HepG2 (cell line): ENCODE results near the gene CLDN15. TPM values are rescaled to one million over a fixed set of nuclear protein-coding genes. Genes with fewer than 3 reads are reported as not detected.

Source experiments
- ATAC-seq: fragments of 200-7000 bp; cut with Tn5 transposase; 3 replicates; pipeline ENCODE4 v1.9.1; 2020; ENCODE audit warnings: mild to moderate bottlenecking, moderate library complexity
- BruUV-seq: library from RNA; stranded (reverse); fragments of 400-500 nt; replicated peaks from 2 replicates; lab custom pipeline; 2021; lab: Mats Ljungman, UMichigan
- CTCF ChIA-PET: fragments of 300-600 bp; formaldehyde crosslinking; extraction: SDS; loops from one replicate; lab custom pipeline; 2021; ENCODE audit warnings: low total read pairs, inconsistent platforms, low intra/inter-chr PET ratio; lab: Yijun Ruan, JAX
- POLR2A ChIA-PET: fragments of 350-600 bp; sonication (Branson Sonifier 250); formaldehyde crosslinking; loops from one replicate; lab custom pipeline; 2020; ENCODE audit warnings: antibody characterized with exemption, inconsistent platforms; lab: Yijun Ruan, JAX
- DNase-seq: peaks from one replicate; pipeline ENCODE4 v3.0.0-alpha.2; 2015; ENCODE audit warnings: low spot score
- FAIRE-seq: peaks from 3 replicates; lab custom pipeline; 2011; peaks lifted over from hg19 to GRCh38; lab: Jason Lieb, UNC
- H2AFZ ChIP-seq: one replicate; pipeline ENCODE4 v1.6.1; 2011; ENCODE audit warnings: low read length, inconsistent platforms
- H3K27ac ChIP-seq: fragments of 300-600 bp; 3 replicates; pipeline ENCODE4 v1.8.0; 2011; ENCODE audit warnings: mixed run types, mild to moderate bottlenecking, mixed read lengths, low read length, inconsistent platforms; ENCODE audit not compliant: insufficient read depth; ENCODE audit errors: extremely low read length
- H3K27me3 ChIP-seq, 2 experiments: fragments of 200-600 bp in 1 of 2; 2 replicates in 1 of 2; 3 replicates in 1 of 2; pipeline versions ENCODE4 v1.6.0 to v1.8.0; 2011; ENCODE audit warnings: low read length in 2 of 2, mild to moderate bottlenecking in 2 of 2, moderate library complexity in 2 of 2, inconsistent platforms in 1 of 2; ENCODE audit not compliant: insufficient read depth in 2 of 2, control insufficient read depth in 1 of 2
- H3K36me3 ChIP-seq, 2 experiments: fragments of 200-600 bp in 1 of 2; replicated peaks in 1 of 2; 2 replicates in 1 of 2; 3 replicates in 1 of 2; pipeline versions ENCODE4 v1.5.1 to v1.8.0; 2011; ENCODE audit warnings: low read length in 2 of 2, inconsistent platforms in 1 of 2; ENCODE audit not compliant: insufficient read depth in 2 of 2, control insufficient read depth in 1 of 2
- H3K4me1 ChIP-seq: 2 replicates; pipeline ENCODE4 v1.5.1; 2012; ENCODE audit warnings: low read length, inconsistent platforms; ENCODE audit not compliant: insufficient read depth
- H3K4me2 ChIP-seq: 2 replicates; pipeline ENCODE4 v1.6.0; 2011; ENCODE audit warnings: low read depth, low read length, inconsistent platforms
- H3K4me3 ChIP-seq, 3 experiments: fragments of 200-600 bp in 1 of 3; sonication (generic), shearing (Covaris generic) in 1 of 3; replicated peaks in 1 of 3; 2 replicates each; pipeline ENCODE4 v1.5.1; 2011 to 2016; ENCODE audit warnings: low read length in 3 of 3, inconsistent platforms in 2 of 3, low read depth in 2 of 3, mild to moderate bottlenecking in 2 of 3, control low read depth in 1 of 3, mixed read lengths in 1 of 3; ENCODE audit not compliant: insufficient read depth in 1 of 3
- H3K79me2 ChIP-seq: one replicate; pipeline ENCODE4 v1.6.1; 2011; ENCODE audit warnings: low read length, inconsistent platforms; ENCODE audit not compliant: insufficient read depth
- H3K9ac ChIP-seq: 2 replicates; pipeline ENCODE4 v1.6.0; 2011; ENCODE audit warnings: mild to moderate bottlenecking, low read depth, low read length, inconsistent platforms; ENCODE audit not compliant: insufficient read depth
- H3K9me3 ChIP-seq: 2 replicates; pipeline ENCODE4 v1.5.1; 2012; ENCODE audit warnings: mild to moderate bottlenecking, low read length
- H4K20me1 ChIP-seq: 2 replicates; pipeline ENCODE4 v1.6.0; 2011; ENCODE audit warnings: inconsistent platforms, mild to moderate bottlenecking, low read length, moderate library complexity; ENCODE audit not compliant: insufficient read depth
- AKNA ChIP-seq: sonication (generic); formaldehyde crosslinking; IDR thresholded peaks from 2 replicates; pipeline ENCODE4 v1.4.0; 2020; ENCODE audit warnings: missing genetic modification reagents, borderline replicate concordance
- CHD4 ChIP-seq: fragments of 200-600 bp; sonication (generic); IDR thresholded peaks from 2 replicates; pipeline ENCODE4 v1.7.0; 2017; ENCODE audit warnings: mild to moderate bottlenecking, low read length, borderline replicate concordance
- CSRNP2 ChIP-seq: sonication (generic); formaldehyde crosslinking; conservative IDR thresholded peaks from 2 replicates; pipeline ENCODE4 v1.8.0; 2022; ENCODE audit warnings: low read depth, missing genetic modification reagents
- TEAD3 ChIP-seq: optimal IDR thresholded peaks from 2 replicates; pipeline ENCODE3; 2016; ENCODE audit warnings: borderline replicate concordance
- THAP8 ChIP-seq: sonication (generic); formaldehyde crosslinking; IDR thresholded peaks from 2 replicates; pipeline ENCODE4 v1.5.1; 2020; ENCODE audit warnings: missing genetic modification reagents, mild to moderate bottlenecking, borderline replicate concordance
- ZBTB42 ChIP-seq: sonication (generic); formaldehyde crosslinking; IDR thresholded peaks from 2 replicates; pipeline ENCODE4 v1.5.0; 2020; ENCODE audit warnings: mild to moderate bottlenecking, missing genetic modification reagents
- WGBS: methylation state at CpG from one replicate; pipeline ENCODE4 v1.1.6; 2017; ENCODE audit warnings: low lambda C conversion rate; 5-methylcytosine and 5-hydroxymethylcytosine counted together
- in situ Hi-C: cut with HindIII; loops from 2 replicates; pipeline ENCODE4 v1.10.0; 2017; ENCODE audit warnings: low pct_unique_long_range_greater_than_20kb; ENCODE audit not compliant: extremely low pct_ligation_motif_present
- intact Hi-C: fragments of 100-400 bp; cut with micrococcal nuclease; formaldehyde crosslinking; loops from one replicate; pipeline ENCODE4 v1.10.0; 2022; ENCODE audit not compliant: unreplicated experiment
- polyA plus RNA-seq, 8 experiments: library from polyadenylated mRNA; depleted of rRNA in 3 of 8; stranded (reverse) in 7 of 8; unstranded in 1 of 8; fragments of >200 nt; fragmentation: Illumina TruSeq in 4 of 8; extraction: Trizol in 4 of 8; gene quantifications; 2 replicates each; pipeline versions ENCODE4 v1.2.1 to v1.2.3, GENCODE V29; 2011 to 2016; ENCODE audit warnings: low read depth in 4 of 8, missing spikeins in 1 of 8, mixed read lengths in 1 of 8; ENCODE audit not compliant: insufficient read depth in 1 of 8
- total RNA-seq, 5 experiments: library from RNA; depleted of rRNA; stranded (reverse); fragments of >200 nt; fragmentation: Illumina TruSeq; extraction: Trizol; gene quantifications; 2 replicates each; pipeline ENCODE4 v1.2.3, GENCODE V29; 2016; ENCODE audit warnings: low read depth in 1 of 5

Gene CLDN15
- total and polyA plus RNA-seq, 2 of the 13 experiments (the other 11 are each of a cell fraction or from before 2014, with no cell fraction given): 7.1 to 17.8 TPM

GRCh38 chr7:101226721-101227120 lies 10.9 kb downstream of the CLDN15 start (continued):
- no peak for TF ChIP-seq AKNA (CRISPR knock-in tag)
- no peak for TF ChIP-seq CHD4
- no peak for TF ChIP-seq CSRNP2 (CRISPR knock-in tag)

- ChIA-PET CTCF (no interaction called here), POLR2A (interaction anchor here (0.6 kb wide), 1 partner anchor 39 kb away, joined by 3 read pairs; no protein-coding TSS in a partner anchor)
- no peak for FAIRE-seq
- no peak overlapping the region for H3K9ac ChIP-seq
- TF ChIP-seq TEAD3 (CRISPR knock-in tag) (no peak), THAP8 (CRISPR knock-in tag) (no peak), ZBTB42 (no peak)
- no peak for ATAC-seq
- no peak overlapping the region for H2AFZ ChIP-seq
- BruUV-seq: no TSS peak
- DNase-seq: no peak
- H3K27ac ChIP-seq: no peak overlapping the region
- intact Hi-C loops: no loop called here
- 98% methylated on average over 6 of the region's 6 CpGs for WGBS
- H3K4me1 ChIP-seq: peaks cover 7% of the 10 kb centered on the region
- no peaks in the 10 kb centered on the region for H3K9me3 ChIP-seq
- H4K20me1 ChIP-seq: no peaks in the 10 kb centered on the region
- H3K27me3 ChIP-seq: no peaks in the 10 kb centered on the region
- H3K79me2 ChIP-seq: no peaks in the 10 kb centered on the region
- in situ Hi-C loops: no loop called here
- H3K4me3 ChIP-seq: no peak overlapping the region
- H3K36me3 ChIP-seq: peaks cover 4 to 37% of the 10 kb centered on the region in 2 experiments; a peak in 4 of 5 replicates
- no peak overlapping the region for H3K4me2 ChIP-seq
Observed at GRCh38 chr7:101225650-101226049, 12.0 kb downstream of the CLDN15 start.
